ENCODE results near the gene PLCD1.
A peak's percentile ranks its signal among the peaks of the same experiment; 100 is the strongest.

PLCD1 gene

GRCh38 chr3:37993820-37994638, 35.4 kb downstream of the PLCD1 start:
- peaks cover 9% of the 10 kb centered on the region for H3K79me2 ChIP-seq (ENCODE audit: low read length)
- peaks cover 16% of the 10 kb centered on the region for H3K4me1 ChIP-seq (ENCODE audit: low read length)
- 0 out of 2 replicates have a peak, but pooled peaks cover 3% of the 10 kb centered on the region for H3K27me3 ChIP-seq (ENCODE audit: low read depth, low read length)
- TF ChIP-seq EZH2phosphoT487 (IDR thresholded peaks at IDR 0.05; ENCODE audit: low read depth) (no peak), CTCF (IDR thresholded peaks at IDR 0.05; ENCODE audit: low read depth, low read length) (no peak)
- H2AFZ ChIP-seq (ENCODE audit: low read depth, low read length) = peak overlapping the region; percentile 91
- peak overlapping the region; percentile 20; the same call in 1 of the 2 replicates for H3K27ac ChIP-seq (ENCODE audit: low read length)
- no peaks in the 10 kb centered on the region for H3K9me3 ChIP-seq (ENCODE audit: insufficient read depth, low read length)
- peak overlapping the region; percentile 88 for H3K4me2 ChIP-seq (ENCODE audit: low read length)
- H3K36me3 ChIP-seq (replicated peaks; ENCODE audit: low read depth, low read length) = peaks cover 5% of the 10 kb centered on the region
- no peaks in the 10 kb centered on the region for H4K20me1 ChIP-seq (ENCODE audit: insufficient read depth, low read length)
- peak overlapping the region; percentile 85 for H3K4me3 ChIP-seq (ENCODE audit: low read length)
- H3K9ac ChIP-seq (ENCODE audit: low read length) = peak overlapping the region; percentile 82

- Histone ChIP-seq H3K4me2 (ENCODE audit: low read length) (peak overlapping the region; percentile 88), H3K4me3 (ENCODE audit: low read length) (peak overlapping the region; percentile 85), H3K4me1 (ENCODE audit: low read length) (peaks cover 16% of the 10 kb centered on the region), H4K20me1 (ENCODE audit: insufficient read depth, low read length) (no peaks in the 10 kb centered on the region), H3K27ac (ENCODE audit: low read length) (no peak overlapping the region), H3K9ac (ENCODE audit: low read length) (peak overlapping the region; percentile 82; the same call in 1 of the 2 replicates), H2AFZ (ENCODE audit: low read depth, low read length) (peak overlapping the region; percentile 91), H3K36me3 (replicated peaks; ENCODE audit: low read depth, low read length) (peaks cover 5% of the 10 kb centered on the region), H3K9me3 (ENCODE audit: insufficient read depth, low read length) (no peaks in the 10 kb centered on the region), H3K79me2 (ENCODE audit: low read length) (peaks cover 9% of the 10 kb centered on the region), H3K27me3 (ENCODE audit: low read depth, low read length) (0 out of 2 replicates have a peak, but pooled peaks cover 3% of the 10 kb centered on the region)
- no peak for TF ChIP-seq CTCF (IDR thresholded peaks at IDR 0.05; ENCODE audit: low read depth, low read length)
- TF ChIP-seq EZH2phosphoT487 (IDR thresholded peaks at IDR 0.05; ENCODE audit: low read depth) = no peak
Measured at GRCh38 chr3:37993460-37993819, 36.0 kb downstream of the PLCD1 start.

- Histone ChIP-seq H3K9me3 (ENCODE audit: insufficient read depth, low read length) (no peaks in the 10 kb centered on the region), H3K4me3 (ENCODE audit: low read length) (0 out of 2 replicates have a peak overlapping the region, but pooled peaks have one; percentile 85), H2AFZ (ENCODE audit: low read depth, low read length) (no peak overlapping the region), H3K27me3 (ENCODE audit: low read depth, low read length) (0 out of 2 replicates have a peak, but pooled peaks cover 3% of the 10 kb centered on the region), H3K9ac (ENCODE audit: low read length) (no peak overlapping the region), H3K4me2 (ENCODE audit: low read length) (peak overlapping the region; percentile 88; the same call in 1 of the 2 replicates), H3K27ac (ENCODE audit: low read length) (no peak overlapping the region), H4K20me1 (ENCODE audit: insufficient read depth, low read length) (no peaks in the 10 kb centered on the region), H3K79me2 (ENCODE audit: low read length) (peaks cover 9% of the 10 kb centered on the region), H3K36me3 (replicated peaks; ENCODE audit: low read depth, low read length) (peaks cover 5% of the 10 kb centered on the region), H3K4me1 (ENCODE audit: low read length) (peaks cover 16% of the 10 kb centered on the region)
- TF ChIP-seq CTCF (IDR thresholded peaks at IDR 0.05; ENCODE audit: low read depth, low read length) (no peak), EZH2phosphoT487 (IDR thresholded peaks at IDR 0.05; ENCODE audit: low read depth) (no peak)
Measured at GRCh38 chr3:37993067-37993455, 36.4 kb downstream of the PLCD1 start.

- Histone ChIP-seq H3K9ac (ENCODE audit: low read length) (no peak overlapping the region), H4K20me1 (ENCODE audit: insufficient read depth, low read length) (no peaks in the 10 kb centered on the region), H3K4me3 (ENCODE audit: low read length) (no peak overlapping the region), H2AFZ (ENCODE audit: low read depth, low read length) (no peak overlapping the region), H3K79me2 (ENCODE audit: low read length) (peaks cover 9% of the 10 kb centered on the region), H3K4me2 (ENCODE audit: low read length) (no peak overlapping the region), H3K27ac (ENCODE audit: low read length) (no peak overlapping the region), H3K27me3 (ENCODE audit: low read depth, low read length) (0 out of 2 replicates have a peak, but pooled peaks cover 3% of the 10 kb centered on the region), H3K9me3 (ENCODE audit: insufficient read depth, low read length) (no peaks in the 10 kb centered on the region), H3K36me3 (replicated peaks; ENCODE audit: low read depth, low read length) (peaks cover 5% of the 10 kb centered on the region), H3K4me1 (ENCODE audit: low read length) (peaks cover 16% of the 10 kb centered on the region)
- TF ChIP-seq CTCF (IDR thresholded peaks at IDR 0.05; ENCODE audit: low read depth, low read length) = no peak
- no peak for TF ChIP-seq EZH2phosphoT487 (IDR thresholded peaks at IDR 0.05; ENCODE audit: low read depth)
Measured at GRCh38 chr3:37992271-37993066, 37.0 kb downstream of the PLCD1 start.

Measured in OCI-LY3 (cell line).